Ishikawa (cell line): ENCODE data around the gene EMC10.

Experiments used
- CEBPB ChIP-seq: IDR thresholded peaks from 2 replicates; pipeline ENCODE4 v1.6.1; 2012
- CREB1 ChIP-seq: IDR thresholded peaks from 2 replicates; pipeline ENCODE4 v1.6.1; 2012; ENCODE audit warnings: low read depth
- EGR1 ChIP-seq: IDR thresholded peaks from 2 replicates; pipeline ENCODE4 v1.6.1; 2012
- EP300 ChIP-seq: IDR thresholded peaks from 2 replicates; pipeline ENCODE4 v1.6.1; 2012; ENCODE audit warnings: borderline replicate concordance
- FOXM1 ChIP-seq: IDR thresholded peaks from 2 replicates; pipeline ENCODE4 v1.6.1; 2012; ENCODE audit warnings: low read depth, borderline replicate concordance
- NFIC ChIP-seq: IDR thresholded peaks from 2 replicates; pipeline ENCODE4 v1.6.1; 2012
- RAD21 ChIP-seq: IDR thresholded peaks from 2 replicates; pipeline ENCODE4 v1.6.1; 2012; ENCODE audit warnings: low read depth
- TAF1 ChIP-seq: IDR thresholded peaks from 2 replicates; pipeline ENCODE4 v1.6.1; 2012; ENCODE audit warnings: low read depth, mild to moderate bottlenecking
- TCF12 ChIP-seq: IDR thresholded peaks from 2 replicates; pipeline ENCODE4 v1.6.1; 2012; ENCODE audit warnings: low read depth
- TEAD4 ChIP-seq: IDR thresholded peaks from 2 replicates; pipeline ENCODE4 v1.6.1; 2012
- USF1 ChIP-seq: IDR thresholded peaks from 2 replicates; pipeline ENCODE4 v1.6.1; 2012
- YY1 ChIP-seq: IDR thresholded peaks from 2 replicates; pipeline ENCODE4 v1.6.1; 2012; ENCODE audit warnings: low read depth
- ZBTB7A ChIP-seq: IDR thresholded peaks from 2 replicates; pipeline ENCODE4 v1.6.1; 2012; ENCODE audit warnings: low read depth
- TF ChIP-seq, protein P1 (sequence below): IDR thresholded peaks from 2 replicates; pipeline ENCODE4 v1.6.1; 2012; ENCODE audit warnings: low read depth, mild to moderate bottlenecking
- TF ChIP-seq, protein P2 (sequence below): IDR thresholded peaks from 2 replicates; pipeline ENCODE4 v1.6.1; 2012

EMC10 gene

GRCh38 chr19:50477751-50478515 is 1.6 kb downstream of the EMC10 start:
- TF ChIP-seq TCF12 (no peak), TEAD4 (no peak), YY1 (no peak), CEBPB (no peak), TAF1 (no peak), EP300 (no peak), CREB1 (no peak), FOXM1 (no peak), NFIC (no peak), ZBTB7A (no peak), EGR1 (no peak), USF1 (no peak), RAD21 (no peak)
- TF ChIP-seq, protein P1, sequence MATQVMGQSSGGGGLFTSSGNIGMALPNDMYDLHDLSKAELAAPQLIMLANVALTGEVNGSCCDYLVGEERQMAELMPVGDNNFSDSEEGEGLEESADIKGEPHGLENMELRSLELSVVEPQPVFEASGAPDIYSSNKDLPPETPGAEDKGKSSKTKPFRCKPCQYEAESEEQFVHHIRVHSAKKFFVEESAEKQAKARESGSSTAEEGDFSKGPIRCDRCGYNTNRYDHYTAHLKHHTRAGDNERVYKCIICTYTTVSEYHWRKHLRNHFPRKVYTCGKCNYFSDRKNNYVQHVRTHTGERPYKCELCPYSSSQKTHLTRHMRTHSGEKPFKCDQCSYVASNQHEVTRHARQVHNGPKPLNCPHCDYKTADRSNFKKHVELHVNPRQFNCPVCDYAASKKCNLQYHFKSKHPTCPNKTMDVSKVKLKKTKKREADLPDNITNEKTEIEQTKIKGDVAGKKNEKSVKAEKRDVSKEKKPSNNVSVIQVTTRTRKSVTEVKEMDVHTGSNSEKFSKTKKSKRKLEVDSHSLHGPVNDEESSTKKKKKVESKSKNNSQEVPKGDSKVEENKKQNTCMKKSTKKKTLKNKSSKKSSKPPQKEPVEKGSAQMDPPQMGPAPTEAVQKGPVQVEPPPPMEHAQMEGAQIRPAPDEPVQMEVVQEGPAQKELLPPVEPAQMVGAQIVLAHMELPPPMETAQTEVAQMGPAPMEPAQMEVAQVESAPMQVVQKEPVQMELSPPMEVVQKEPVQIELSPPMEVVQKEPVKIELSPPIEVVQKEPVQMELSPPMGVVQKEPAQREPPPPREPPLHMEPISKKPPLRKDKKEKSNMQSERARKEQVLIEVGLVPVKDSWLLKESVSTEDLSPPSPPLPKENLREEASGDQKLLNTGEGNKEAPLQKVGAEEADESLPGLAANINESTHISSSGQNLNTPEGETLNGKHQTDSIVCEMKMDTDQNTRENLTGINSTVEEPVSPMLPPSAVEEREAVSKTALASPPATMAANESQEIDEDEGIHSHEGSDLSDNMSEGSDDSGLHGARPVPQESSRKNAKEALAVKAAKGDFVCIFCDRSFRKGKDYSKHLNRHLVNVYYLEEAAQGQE, result no peak
- TF ChIP-seq, protein P2, sequence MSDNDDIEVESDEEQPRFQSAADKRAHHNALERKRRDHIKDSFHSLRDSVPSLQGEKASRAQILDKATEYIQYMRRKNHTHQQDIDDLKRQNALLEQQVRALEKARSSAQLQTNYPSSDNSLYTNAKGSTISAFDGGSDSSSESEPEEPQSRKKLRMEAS, result no peak

DNA sequence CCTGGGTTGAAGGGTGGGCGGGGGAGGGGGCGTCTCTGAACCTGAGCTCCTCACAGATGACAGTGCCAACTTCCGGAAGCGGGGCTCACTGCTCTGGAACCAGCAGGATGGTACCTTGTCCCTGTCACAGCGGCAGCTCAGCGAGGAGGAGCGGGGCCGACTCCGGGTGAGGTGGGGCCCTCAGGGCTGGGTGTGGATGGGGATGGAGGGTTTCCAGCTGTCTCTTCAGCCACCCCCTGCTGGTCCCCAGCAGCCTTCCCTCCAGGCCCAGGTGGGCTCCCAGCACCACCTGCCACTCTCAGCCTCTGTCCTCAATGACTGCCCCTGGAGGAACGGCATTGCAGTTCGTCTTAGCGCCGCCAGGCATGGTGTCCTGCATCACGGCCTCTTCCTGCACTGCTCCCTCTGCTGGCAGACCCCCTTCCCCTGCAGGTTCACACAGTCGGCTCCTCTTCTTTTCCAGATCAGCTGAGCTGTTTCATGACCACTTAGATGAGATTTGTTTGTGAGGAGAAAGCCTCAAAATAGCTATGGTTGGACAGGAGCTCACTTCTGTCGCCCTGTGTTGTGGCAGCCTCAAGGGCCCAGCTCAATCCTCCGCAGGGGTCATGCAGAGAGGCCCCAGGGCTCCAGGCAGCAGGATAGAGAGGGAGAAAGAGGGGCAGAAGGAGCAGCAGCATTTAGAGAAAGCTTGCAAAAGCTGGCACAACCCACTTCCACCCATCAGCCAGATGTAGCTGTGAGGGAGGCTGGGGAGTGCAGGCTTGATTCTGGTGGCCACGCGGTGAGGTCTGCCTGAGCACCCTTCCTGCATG is 2.8 kb downstream of the EMC10 start:
- TF ChIP-seq RAD21 (no peak), TCF12 (no peak), EP300 (no peak), TAF1 (no peak), YY1 (no peak), NFIC (no peak), USF1 (no peak)

- TF ChIP-seq EP300, result no peak
- TF ChIP-seq ZBTB7A, result no peak
- TF ChIP-seq NFIC, result no peak
- no peak for TF ChIP-seq USF1
- TF ChIP-seq, protein P2, result no peak
- no peak for TF ChIP-seq EGR1
- no peak for TF ChIP-seq RAD21
- no peak for TF ChIP-seq TAF1
- no peak for TF ChIP-seq TEAD4
- no peak for TF ChIP-seq CEBPB
- TF ChIP-seq TCF12, result no peak
- no peak for TF ChIP-seq YY1
- TF ChIP-seq, protein P1, result no peak
- no peak for TF ChIP-seq FOXM1
- no peak for TF ChIP-seq CREB1
Observed at GRCh38 chr19:50479761-50480251, 3.5 kb downstream of the EMC10 start.

DNA sequence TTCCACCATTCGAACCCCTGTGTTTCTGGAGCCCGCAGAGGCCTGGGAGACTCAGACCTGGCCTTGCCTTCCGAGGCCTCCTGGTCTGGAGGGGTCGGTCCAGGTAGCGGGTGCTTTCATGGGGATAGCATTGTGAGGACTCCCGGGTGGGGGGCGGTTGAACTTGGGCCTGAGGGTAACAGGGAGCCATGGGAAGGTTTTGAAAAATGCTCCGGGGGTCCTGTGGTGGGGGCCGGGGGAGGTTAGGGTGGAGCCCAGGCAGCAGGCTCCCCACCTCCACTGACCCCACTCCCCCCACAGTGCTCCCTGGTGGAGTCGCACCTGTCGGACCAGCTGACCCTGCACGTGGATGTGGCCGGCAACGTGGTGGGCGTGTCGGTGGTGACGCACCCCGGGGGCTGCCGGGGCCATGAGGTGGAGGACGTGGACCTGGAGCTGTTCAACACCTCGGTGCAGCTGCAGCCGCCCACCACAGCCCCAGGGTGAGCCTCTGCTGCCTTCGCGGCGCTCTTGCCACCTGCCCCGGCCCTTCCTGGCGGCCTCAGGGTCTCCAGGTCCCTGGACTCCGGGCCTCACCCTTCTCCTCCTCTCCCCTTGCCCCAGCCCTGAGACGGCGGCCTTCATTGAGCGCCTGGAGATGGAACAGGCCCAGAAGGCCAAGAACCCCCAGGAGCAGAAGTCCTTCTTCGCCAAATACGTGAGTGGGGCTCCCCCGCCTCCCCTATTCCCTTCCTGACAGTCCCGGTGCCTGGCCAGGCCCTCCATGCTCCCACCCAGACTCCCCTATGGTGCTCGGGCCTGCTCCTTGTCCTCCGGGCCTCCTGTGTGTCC is 4.2 kb downstream of the EMC10 start:
- TF ChIP-seq TCF12, result no peak
- TF ChIP-seq CEBPB, result no peak
- no peak for TF ChIP-seq USF1
- no peak for TF ChIP-seq EP300
